GM12878 (cell line): ENCODE measurements around the gene GRIA4. TPM values are rescaled to one million over a fixed set of nuclear protein-coding genes. Genes with fewer than 3 reads are reported as not detected.

Experiments used
- ATAC-seq: fragments of 200-7000 bp; cut with Tn5 transposase; 3 replicates; pipeline ENCODE4 v1.9.1; 2020; ENCODE audit warnings: mild to moderate bottlenecking, moderate library complexity
- BruUV-seq: library from RNA; stranded (reverse); fragments of 400-500 nt; replicated peaks from 2 replicates; lab custom pipeline; 2021; lab: Mats Ljungman, UMichigan
- CTCF ChIA-PET: fragments of 300-600 bp; sonication (Branson Sonifier 250); formaldehyde crosslinking; extraction: SDS; loops from one replicate; lab custom pipeline; 2021; ENCODE audit warnings: inconsistent platforms; lab: Yijun Ruan, JAX
- POLR2A ChIA-PET: fragments of 350-600 bp; formaldehyde crosslinking; extraction: SDS; loops from one replicate; lab custom pipeline; 2021; ENCODE audit warnings: inconsistent platforms; lab: Charles Lee
- RAD21 ChIA-PET: fragments of 300-600 bp; sonication (Branson Sonifier 250); formaldehyde crosslinking; loops from one replicate; lab custom pipeline; 2023; ENCODE audit warnings: antibody characterized with exemption; ENCODE audit not compliant: unreplicated experiment; lab: Charles Lee
- SMC1A ChIA-PET: fragments of 300-600 bp; sonication (Branson Sonifier 250); formaldehyde crosslinking; loops from one replicate; lab custom pipeline; 2023; ENCODE audit not compliant: unreplicated experiment, uncharacterized antibody; lab: Charles Lee
- DNase-seq: peaks from one replicate; pipeline ENCODE4 v3.0.0-alpha.2; 2011; ENCODE audit warnings: low read depth, low spot score
- FAIRE-seq: peaks from 3 replicates; lab custom pipeline; 2011; peaks lifted over from hg19 to GRCh38; lab: Jason Lieb, UNC
- H2AFZ ChIP-seq: 2 replicates; pipeline ENCODE4 v1.6.0; 2011; ENCODE audit warnings: low read depth, low read length, control low read depth; ENCODE audit not compliant: control insufficient read depth
- H3K27ac ChIP-seq: 2 replicates; pipeline ENCODE4 v1.5.1; 2011; ENCODE audit warnings: control low read depth; ENCODE audit not compliant: control insufficient read depth, insufficient read depth
- H3K27me3 ChIP-seq, 2 experiments: replicated peaks in 1 of 2; 2 replicates each; pipeline versions ENCODE4 v1.6.0 to v1.6.1; 2011; ENCODE audit warnings: low read length in 1 of 2; ENCODE audit not compliant: control insufficient read depth in 2 of 2, insufficient read depth in 2 of 2
- H3K36me3 ChIP-seq, 2 experiments: 2 replicates each; pipeline ENCODE4 v1.5.1; 2011; ENCODE audit warnings: low read length in 1 of 2; ENCODE audit not compliant: control insufficient read depth in 2 of 2, insufficient read depth in 2 of 2
- H3K4me1 ChIP-seq: 2 replicates; pipeline ENCODE4 v1.6.1; 2011; ENCODE audit warnings: mild to moderate bottlenecking, low read length, moderate library complexity, mixed read lengths; ENCODE audit not compliant: control insufficient read depth, insufficient read depth
- H3K4me2 ChIP-seq: 2 replicates; pipeline ENCODE4 v1.6.0; 2011; ENCODE audit warnings: control low read depth; ENCODE audit not compliant: control insufficient read depth, insufficient read depth
- H3K4me3 ChIP-seq: fragments of 200-600 bp; sonication (generic); 2 replicates; pipeline ENCODE4 v1.5.1; 2016
- H3K79me2 ChIP-seq: 2 replicates; pipeline ENCODE4 v1.6.0; 2011; ENCODE audit warnings: low read length; ENCODE audit not compliant: control insufficient read depth, insufficient read depth
- H3K9ac ChIP-seq: 2 replicates; pipeline ENCODE4 v1.8.0; 2011; ENCODE audit warnings: low read length, control low read depth, mixed read lengths; ENCODE audit not compliant: control insufficient read depth, insufficient read depth
- H3K9me3 ChIP-seq: replicated peaks from 3 replicates; pipeline ENCODE4 v1.5.1; 2011; ENCODE audit warnings: mild to moderate bottlenecking, low read length; ENCODE audit not compliant: control insufficient read depth, insufficient read depth
- H4K20me1 ChIP-seq: 2 replicates; pipeline ENCODE4 v1.6.0; 2011; ENCODE audit not compliant: control insufficient read depth, insufficient read depth
- EED ChIP-seq: sonication (generic); IDR thresholded peaks from 2 replicates; pipeline ENCODE4 v1.6.1; 2016; ENCODE audit warnings: antibody characterized with exemption, low read depth
- ETV6 ChIP-seq, 2 experiments: fragments of 450-650 bp in 1 of 2; IDR thresholded peaks in 1 of 2; conservative IDR thresholded peaks in 1 of 2; 2 replicates each; pipeline ENCODE4 v1.6.1; 2014; ENCODE audit warnings: antibody characterized with exemption in 1 of 2, borderline replicate concordance in 1 of 2, low read depth in 1 of 2, mild to moderate bottlenecking in 1 of 2, moderate library complexity in 1 of 2
- FOXM1 ChIP-seq: IDR thresholded peaks from 2 replicates; pipeline ENCODE4 v1.6.1; 2012; ENCODE audit warnings: low read depth, mild to moderate bottlenecking, inconsistent platforms, low read length, moderate library complexity
- HDGF ChIP-seq: fragments of 450-650 bp; IDR thresholded peaks from 2 replicates; pipeline ENCODE4 v1.6.1; 2016; ENCODE audit warnings: antibody characterized with exemption
- HSF1 ChIP-seq: fragments of 150-350 bp; IDR thresholded peaks from 2 replicates; pipeline ENCODE4 v1.6.1; 2014; ENCODE audit warnings: mild to moderate bottlenecking, low read depth, low read length
- MAX ChIP-seq: IDR thresholded peaks from 2 replicates; pipeline ENCODE4 v1.6.1; 2012; ENCODE audit warnings: low read depth, low read length, improper control_type of control experiment
- NR2F1 ChIP-seq: fragments of 450-650 bp; conservative IDR thresholded peaks from 2 replicates; pipeline ENCODE4 v1.6.1; 2017; ENCODE audit warnings: mild to moderate bottlenecking
- SMC3 ChIP-seq: IDR thresholded peaks from 2 replicates; pipeline ENCODE4 v1.6.1; 2011; ENCODE audit warnings: low read length, improper control_type of control experiment, borderline replicate concordance
- SPI1 ChIP-seq: IDR thresholded peaks from 2 replicates; pipeline ENCODE4 v1.6.1; 2011; ENCODE audit warnings: low read depth, mild to moderate bottlenecking, low read length, moderate library complexity, borderline replicate concordance; ENCODE audit not compliant: insufficient read depth
- SREBF1 ChIP-seq: IDR thresholded peaks from 2 replicates; pipeline ENCODE4 v1.6.1; 2012; ENCODE audit warnings: mild to moderate bottlenecking, low read length
- ZNF274 ChIP-seq: IDR thresholded peaks from one replicate; pipeline ENCODE4 v1.8.0; 2011; ENCODE audit not compliant: insufficient read length, insufficient read depth
- WGBS: methylation state at CpG from one replicate; pipeline ENCODE4 v1.1.6; 2016; ENCODE audit warnings: low lambda C conversion rate; ENCODE audit not compliant: insufficient replicate concordance, insufficient coverage; ENCODE audit errors: missing lambda C conversion rate; 5-methylcytosine and 5-hydroxymethylcytosine counted together
- in situ Hi-C: fragments of 300-500 bp; cut with MboI; formaldehyde crosslinking; loops from 9 replicates; pipeline ENCODE4 v1.14.3; 2018; ENCODE audit warnings: mixed read lengths
- intact Hi-C: fragments of 100-400 bp; cut with micrococcal nuclease; formaldehyde crosslinking; loops from one replicate; pipeline ENCODE4 v1.14.2; 2022; ENCODE audit not compliant: unreplicated experiment
- polyA plus RNA-seq, 11 experiments: library from polyadenylated mRNA; depleted of rRNA in 4 of 11; unstranded in 6 of 11; stranded (reverse) in 5 of 11; fragments of >200 nt; fragmentation: Nextera tagmentation in 4 of 11; fragmentation: Illumina TruSeq in 1 of 11; extraction: Ambion mirVana in 4 of 11; extraction: Trizol in 1 of 11; gene quantifications; 1 replicate in 1 of 11; 2 replicates in 10 of 11; pipeline versions ENCODE4 v1.2.1 to v1.2.3, GENCODE V29; 2011 to 2016; ENCODE audit warnings: inconsistent platforms in 2 of 11, missing spikeins in 2 of 11, low read depth in 1 of 11
- total RNA-seq, 4 experiments: library from RNA; depleted of rRNA in 3 of 4; stranded (reverse); fragments of >200 nt in 3 of 4; fragmentation: Illumina TruSeq in 1 of 4; extraction: Trizol in 1 of 4; gene quantifications; 2 replicates each; pipeline versions ENCODE4 v1.2.1 to v1.2.3, GENCODE V29; 2013 to 2021
- TF ChIP-seq, protein P1 (sequence below): fragments of 450-650 bp; formaldehyde crosslinking; IDR thresholded peaks from 2 replicates; pipeline ENCODE4 v1.4.0; 2020; ENCODE audit warnings: mild to moderate bottlenecking, moderate library complexity

GRIA4 gene
- total and polyA plus RNA-seq, 10 of the 15 experiments (the other 5 are each of a cell fraction or from before 2014, with no cell fraction given), result 0.04 TPM; not detected in 9

DNA sequence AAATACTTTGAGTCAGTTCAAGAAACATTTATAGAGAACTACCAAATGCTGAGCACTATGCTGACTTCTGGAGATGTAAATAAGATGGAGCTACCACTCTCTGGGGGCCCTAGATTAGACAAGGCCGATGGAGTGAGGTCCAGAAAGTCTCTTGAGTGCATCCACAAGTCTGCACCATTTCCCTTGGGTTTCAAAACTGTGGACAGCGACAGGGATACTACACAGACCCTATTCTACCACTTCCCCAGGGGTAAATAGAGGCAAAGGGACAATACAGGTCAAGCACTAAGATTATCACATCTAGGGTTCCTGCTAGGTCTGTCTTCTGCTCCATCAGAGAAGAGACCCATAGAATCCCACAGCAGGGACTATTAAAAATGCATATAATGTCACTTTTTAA, 183.2 kb downstream of the GRIA4 start:
- in situ Hi-C loops (no loop called here), intact Hi-C loops (no loop called here)
- no peaks in the 10 kb centered on the region for H4K20me1 ChIP-seq
- POLR2A ChIA-PET, result no interaction called here
- no TSS peak for BruUV-seq
- no peak overlapping the region for H3K4me2 ChIP-seq
- H3K27me3 ChIP-seq, result no peaks in the 10 kb centered on the region; a peak in 1 of 4 replicates
- ATAC-seq (no peak), FAIRE-seq (no peak), DNase-seq (no peak)
- H3K9me3 ChIP-seq, result no peaks in the 10 kb centered on the region
- RAD21 ChIA-PET, result no interaction called here
- H3K4me1 ChIP-seq, result no peaks in the 10 kb centered on the region
- TF ChIP-seq HSF1, result no peak
- TF ChIP-seq EED, result no peak
- TF ChIP-seq ETV6 (conservative IDR thresholded peaks at IDR 0.05 in 1 of 2, IDR thresholded peaks at IDR 0.05 in 1 of 2; ENCODE audit: borderline replicate concordance in 1 of 2, low read depth in 1 of 2), result no peak
- 0% methylated on average over 2 of the region's 2 CpGs for WGBS
- no peak overlapping the region for H2AFZ ChIP-seq
- CTCF ChIA-PET, result no interaction called here
- H3K9ac ChIP-seq, result no peak overlapping the region
- H3K36me3 ChIP-seq, result no peaks in the 10 kb centered on the region
- SMC1A ChIA-PET, result no interaction called here
- H3K4me3 ChIP-seq, result no peak overlapping the region
- H3K79me2 ChIP-seq, result no peaks in the 10 kb centered on the region
- no peak overlapping the region for H3K27ac ChIP-seq

DNA sequence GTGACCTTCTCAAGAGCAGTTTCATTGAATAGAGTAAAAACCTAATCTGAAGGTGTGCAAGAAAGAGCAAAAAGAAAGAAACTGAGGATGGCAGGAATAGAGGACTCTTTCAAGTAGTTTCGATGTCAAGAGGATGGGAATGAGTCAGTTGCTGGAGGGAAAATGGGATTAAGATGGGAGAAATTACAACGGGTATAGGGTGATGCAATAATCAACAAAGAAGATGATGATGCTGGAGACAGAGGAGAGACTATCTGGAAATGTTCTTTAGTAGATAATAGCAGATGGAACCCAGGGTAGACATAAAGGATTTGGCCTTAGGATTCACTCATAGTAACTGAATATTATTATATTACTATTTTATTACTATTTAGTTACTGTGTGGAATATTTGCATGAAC, 189.4 kb downstream of the GRIA4 start:
- CTCF ChIA-PET, result no interaction called here
- SMC1A ChIA-PET, result no interaction called here
- POLR2A ChIA-PET, result no interaction called here
- TF ChIP-seq, protein P1, sequence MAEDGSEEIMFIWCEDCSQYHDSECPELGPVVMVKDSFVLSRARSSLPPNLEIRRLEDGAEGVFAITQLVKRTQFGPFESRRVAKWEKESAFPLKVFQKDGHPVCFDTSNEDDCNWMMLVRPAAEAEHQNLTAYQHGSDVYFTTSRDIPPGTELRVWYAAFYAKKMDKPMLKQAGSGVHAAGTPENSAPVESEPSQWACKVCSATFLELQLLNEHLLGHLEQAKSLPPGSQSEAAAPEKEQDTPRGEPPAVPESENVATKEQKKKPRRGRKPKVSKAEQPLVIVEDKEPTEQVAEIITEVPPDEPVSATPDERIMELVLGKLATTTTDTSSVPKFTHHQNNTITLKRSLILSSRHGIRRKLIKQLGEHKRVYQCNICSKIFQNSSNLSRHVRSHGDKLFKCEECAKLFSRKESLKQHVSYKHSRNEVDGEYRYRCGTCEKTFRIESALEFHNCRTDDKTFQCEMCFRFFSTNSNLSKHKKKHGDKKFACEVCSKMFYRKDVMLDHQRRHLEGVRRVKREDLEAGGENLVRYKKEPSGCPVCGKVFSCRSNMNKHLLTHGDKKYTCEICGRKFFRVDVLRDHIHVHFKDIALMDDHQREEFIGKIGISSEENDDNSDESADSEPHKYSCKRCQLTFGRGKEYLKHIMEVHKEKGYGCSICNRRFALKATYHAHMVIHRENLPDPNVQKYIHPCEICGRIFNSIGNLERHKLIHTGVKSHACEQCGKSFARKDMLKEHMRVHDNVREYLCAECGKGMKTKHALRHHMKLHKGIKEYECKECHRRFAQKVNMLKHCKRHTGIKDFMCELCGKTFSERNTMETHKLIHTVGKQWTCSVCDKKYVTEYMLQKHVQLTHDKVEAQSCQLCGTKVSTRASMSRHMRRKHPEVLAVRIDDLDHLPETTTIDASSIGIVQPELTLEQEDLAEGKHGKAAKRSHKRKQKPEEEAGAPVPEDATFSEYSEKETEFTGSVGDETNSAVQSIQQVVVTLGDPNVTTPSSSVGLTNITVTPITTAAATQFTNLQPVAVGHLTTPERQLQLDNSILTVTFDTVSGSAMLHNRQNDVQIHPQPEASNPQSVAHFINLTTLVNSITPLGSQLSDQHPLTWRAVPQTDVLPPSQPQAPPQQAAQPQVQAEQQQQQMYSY (CRISPR knock-in tag), result no peak
- TF ChIP-seq ZNF274 (no peak), MAX (no peak), SPI1 (no peak), SMC3 (no peak), SREBF1 (no peak), NR2F1 (no peak), HDGF (no peak), FOXM1 (no peak)

More for the DNA sequence above, 189.4 kb downstream of the GRIA4 start:
- H3K4me1 ChIP-seq, result no peaks in the 10 kb centered on the region
- no peaks in the 10 kb centered on the region; a peak in 1 of 4 replicates for H3K27me3 ChIP-seq
- H3K9ac ChIP-seq, result no peak overlapping the region
- no peak overlapping the region for H3K4me3 ChIP-seq
- H3K4me2 ChIP-seq, result no peak overlapping the region
- no TSS peak for BruUV-seq
- no peaks in the 10 kb centered on the region for H3K9me3 ChIP-seq
- DNase-seq, result no peak
- ATAC-seq, result no peak
- no peaks in the 10 kb centered on the region for H3K79me2 ChIP-seq
- in situ Hi-C loops, result no loop called here
- no peak overlapping the region for H2AFZ ChIP-seq
- intact Hi-C loops, result no loop called here
- H3K27ac ChIP-seq, result no peak overlapping the region
- RAD21 ChIA-PET, result no interaction called here
- H3K36me3 ChIP-seq, result no peaks in the 10 kb centered on the region
- no peaks in the 10 kb centered on the region for H4K20me1 ChIP-seq
- no peak for FAIRE-seq
- 0% methylated on average over 2 of the region's 2 CpGs for WGBS
